Measurements from ENCODE around the gene FYB1.
"Not testable (repeated sequence)": the region's sequence is repeated elsewhere in the genome, so short reads cannot be mapped to it uniquely, and the experiment has no call there.

The FYB1 gene

GRCh38 chr5:39219437-39219836 is at the start of gene FYB1:
Gene FYB1 (minus strand): TSS chr5:39219563. CDS start chr5:39202960, 16,603 bp downstream.
- DNase-seq = no peak

GRCh38 chr5:39267186-39267585 is 47.8 kb upstream of the FYB1 start:
- DNase-seq = no peak

DNA sequence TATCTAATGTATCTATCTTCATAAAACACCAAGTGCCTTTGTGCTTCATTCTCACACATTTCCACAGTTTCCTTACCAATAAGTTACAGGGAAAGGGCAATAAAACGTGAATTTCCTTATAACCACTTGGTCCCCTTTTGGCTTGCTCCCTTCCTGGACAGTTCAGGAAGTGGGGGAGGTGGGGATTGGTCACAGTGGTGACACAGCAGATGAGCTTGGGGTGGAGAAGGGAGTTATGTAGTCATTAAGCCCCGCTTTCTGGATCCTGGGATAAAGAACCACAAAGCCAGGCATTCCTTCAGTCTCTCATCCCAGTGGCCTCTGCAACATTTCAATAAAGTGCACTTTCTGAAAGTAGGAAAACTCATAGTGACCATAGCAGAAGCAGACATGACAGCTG is 47.1 kb upstream of the FYB1 start:
- DNase-seq = no peak

DNA sequence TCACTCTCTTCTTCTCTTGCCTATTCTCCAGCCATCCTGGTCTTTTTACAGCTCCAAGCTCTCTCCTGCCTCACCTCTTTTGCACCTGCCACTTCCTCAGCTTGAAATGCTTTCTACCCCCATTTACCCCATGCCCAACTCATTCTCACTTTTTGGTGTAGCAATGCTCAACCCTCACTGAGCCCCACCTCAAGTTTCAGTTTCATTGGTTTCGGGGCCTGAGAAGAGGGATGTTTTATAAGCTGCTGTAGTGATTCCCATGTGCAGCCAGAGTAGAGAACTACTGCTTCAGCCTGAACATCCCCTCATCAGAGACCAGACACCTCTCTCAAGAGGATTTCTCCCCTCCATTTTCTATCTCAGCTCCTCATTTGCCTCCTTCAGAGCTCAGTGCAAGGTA is 45.2 kb upstream of the FYB1 start:
- DNase-seq = no peak

GRCh38 chr5:39262981-39263380 is 43.6 kb upstream of the FYB1 start:
- DNase-seq = no peak

- no peak for DNase-seq
Observed at GRCh38 chr5:39260095-39260494, 40.7 kb upstream of the FYB1 start.

DNA sequence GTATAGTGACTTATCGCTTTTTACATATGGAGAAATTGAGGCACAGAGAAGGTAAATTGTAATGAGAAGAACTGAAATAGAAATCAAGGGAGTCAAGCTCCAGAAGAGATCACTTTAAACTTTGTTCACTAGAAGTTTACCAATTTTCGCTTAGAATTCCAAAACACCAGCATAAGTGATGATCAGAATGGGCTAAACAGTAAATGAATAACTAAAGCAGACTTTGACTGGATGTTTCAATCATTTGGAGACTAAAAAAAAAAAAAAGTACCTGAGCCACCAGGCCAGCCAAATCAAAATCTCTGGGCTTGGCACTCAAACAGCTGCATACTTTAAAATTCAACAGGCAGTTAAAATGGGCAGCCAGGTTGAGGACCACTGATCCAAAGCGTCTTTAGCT is 38.2 kb upstream of the FYB1 start:
- DNase-seq = no peak

DNA sequence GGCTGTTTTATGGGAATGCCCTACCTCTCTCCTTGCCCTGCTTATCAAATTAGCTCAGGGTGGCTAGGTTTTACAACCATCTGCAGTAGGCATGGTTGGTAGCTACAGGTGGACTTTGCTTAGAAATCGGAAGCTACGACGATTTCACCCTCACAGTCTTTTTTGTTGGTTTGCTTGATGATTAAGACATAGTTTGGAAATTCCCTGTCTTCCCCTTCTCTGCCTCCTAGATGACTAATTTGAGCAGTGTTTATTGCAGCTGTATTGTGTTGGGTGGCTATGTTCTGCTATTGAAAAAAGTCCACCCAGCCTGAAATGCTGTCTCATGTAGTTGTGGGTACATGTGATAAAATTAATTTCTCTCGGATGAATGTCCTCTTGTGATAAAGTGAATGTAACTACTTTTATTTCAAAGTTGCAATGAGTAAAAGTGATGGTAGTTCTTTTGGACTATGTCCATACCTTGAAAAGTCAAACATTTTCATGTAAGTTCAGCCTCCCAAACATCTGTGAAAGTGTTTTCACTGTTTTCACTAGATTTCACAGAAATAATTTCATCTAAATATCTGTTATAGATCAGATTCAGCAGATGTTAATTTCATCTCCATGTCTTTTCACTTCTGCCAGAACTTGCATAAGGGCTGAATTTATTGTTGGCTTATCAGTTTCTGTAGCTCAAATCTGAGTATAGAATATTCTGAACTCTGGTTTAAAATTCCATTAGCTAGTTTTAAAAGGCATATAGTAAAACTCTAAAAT is 37.3 kb upstream of the FYB1 start:
- DNase-seq = no peak

DNA sequence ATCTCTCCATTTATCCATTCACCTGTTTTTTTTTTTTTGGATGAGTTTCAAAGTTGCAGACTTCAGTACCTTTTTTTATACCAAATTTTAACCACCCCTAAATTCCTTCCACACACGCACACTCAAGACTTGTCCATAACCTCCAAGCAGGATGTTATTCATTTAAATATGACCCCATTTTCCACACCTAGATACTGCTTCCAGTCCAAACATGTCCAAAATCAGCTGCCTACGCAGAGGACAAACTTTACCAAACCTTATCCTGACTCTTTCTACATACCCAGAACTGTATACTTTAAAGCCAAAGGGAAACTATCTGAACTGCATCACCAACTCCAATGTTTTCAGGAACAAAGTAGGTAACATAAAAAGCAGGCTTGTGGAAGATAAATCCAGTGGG is 36.0 kb upstream of the FYB1 start:
- no peak for DNase-seq

DNA sequence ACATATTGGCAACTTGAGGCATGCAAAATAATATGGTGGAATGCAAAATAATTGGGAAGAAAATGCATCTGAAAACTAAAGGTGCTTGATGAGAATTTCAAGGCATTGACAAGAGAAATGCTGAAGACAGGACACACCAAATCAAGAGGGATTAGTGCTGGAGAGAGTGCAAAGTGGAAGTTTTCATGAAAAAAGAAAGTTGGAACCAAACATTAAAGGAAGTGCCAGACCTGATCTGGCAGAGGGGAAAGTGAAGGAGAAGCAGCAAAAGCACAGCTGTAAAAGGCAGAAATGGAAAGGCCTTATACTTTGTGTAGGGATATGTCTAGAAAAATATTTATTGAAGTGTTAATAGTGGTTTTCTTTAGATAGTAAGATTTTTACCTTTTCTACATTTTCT is 35.3 kb upstream of the FYB1 start:
- no peak for DNase-seq

DNA sequence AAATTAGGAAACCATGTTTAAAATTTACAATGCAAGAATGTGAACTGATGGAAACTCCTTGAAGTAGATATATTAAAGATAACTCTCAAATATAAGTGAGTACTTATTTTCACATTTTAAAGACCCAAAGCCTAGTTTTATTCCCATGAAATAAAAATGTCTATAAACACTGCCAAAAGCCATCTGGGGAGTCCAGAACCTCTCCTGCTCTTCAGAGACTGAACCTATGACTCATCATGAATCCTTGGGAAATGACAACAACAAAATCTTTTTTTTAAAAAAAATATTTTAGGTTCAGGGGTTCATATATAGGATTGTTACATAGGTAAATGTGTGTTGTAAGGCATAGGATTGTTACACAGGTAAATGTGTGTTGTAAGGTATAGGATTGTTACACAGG is 33.8 kb upstream of the FYB1 start:
- no peak for DNase-seq

DNA sequence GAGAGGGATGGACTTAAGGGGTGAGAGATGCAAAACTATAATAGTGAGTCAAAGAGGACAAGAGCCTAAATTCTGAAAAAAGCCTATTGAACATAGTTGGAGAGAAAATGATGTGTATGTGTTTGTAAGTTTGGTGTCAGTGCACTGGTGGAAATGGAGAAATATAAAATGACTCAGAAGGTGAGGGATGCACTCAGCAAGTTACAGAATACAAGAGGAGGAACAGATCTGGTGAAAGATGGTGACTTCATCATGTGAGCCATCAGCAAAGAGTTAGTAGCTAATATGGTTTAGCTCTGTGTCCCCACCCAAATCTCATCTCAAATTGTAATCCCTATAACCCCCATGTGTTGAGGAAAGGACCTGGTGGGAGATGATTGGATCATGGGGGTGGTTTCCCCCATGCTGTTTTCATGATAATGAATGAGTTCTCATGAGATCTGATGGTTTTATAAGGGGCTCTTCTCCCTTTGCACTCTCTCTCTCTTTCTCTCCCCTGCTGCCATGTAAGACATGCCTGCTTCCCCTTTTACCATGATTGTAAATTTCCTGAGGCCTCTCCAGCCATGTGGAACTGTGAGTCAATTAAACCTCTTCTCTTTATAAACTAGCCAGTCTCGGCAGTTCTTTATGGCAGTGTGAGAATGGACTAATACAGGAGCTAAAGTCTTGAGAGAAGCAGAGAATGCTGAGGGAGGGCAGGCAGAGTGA is 30.4 kb upstream of the FYB1 start:
- DNase-seq = no peak

- no peak for DNase-seq
Observed at GRCh38 chr5:39249069-39249468, 29.7 kb upstream of the FYB1 start.

DNA sequence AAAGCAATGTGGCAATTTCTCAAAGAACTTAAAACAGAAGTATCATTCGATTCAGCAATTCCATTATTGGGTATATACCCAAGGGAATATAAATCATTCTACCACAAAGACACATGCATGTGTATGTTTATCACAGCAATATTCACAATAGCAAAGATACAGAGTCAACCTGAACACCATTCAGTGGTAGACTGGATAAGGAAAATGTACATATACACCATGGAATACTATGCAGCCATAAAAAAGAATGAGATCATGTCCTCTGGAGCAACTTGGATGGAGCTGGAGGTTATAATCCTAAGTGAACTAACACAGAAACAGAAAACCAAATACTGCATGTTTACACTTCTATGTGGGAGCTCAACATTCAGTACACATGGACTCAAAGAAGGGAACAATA is 21.4 kb upstream of the FYB1 start:
- no peak for DNase-seq

DNA sequence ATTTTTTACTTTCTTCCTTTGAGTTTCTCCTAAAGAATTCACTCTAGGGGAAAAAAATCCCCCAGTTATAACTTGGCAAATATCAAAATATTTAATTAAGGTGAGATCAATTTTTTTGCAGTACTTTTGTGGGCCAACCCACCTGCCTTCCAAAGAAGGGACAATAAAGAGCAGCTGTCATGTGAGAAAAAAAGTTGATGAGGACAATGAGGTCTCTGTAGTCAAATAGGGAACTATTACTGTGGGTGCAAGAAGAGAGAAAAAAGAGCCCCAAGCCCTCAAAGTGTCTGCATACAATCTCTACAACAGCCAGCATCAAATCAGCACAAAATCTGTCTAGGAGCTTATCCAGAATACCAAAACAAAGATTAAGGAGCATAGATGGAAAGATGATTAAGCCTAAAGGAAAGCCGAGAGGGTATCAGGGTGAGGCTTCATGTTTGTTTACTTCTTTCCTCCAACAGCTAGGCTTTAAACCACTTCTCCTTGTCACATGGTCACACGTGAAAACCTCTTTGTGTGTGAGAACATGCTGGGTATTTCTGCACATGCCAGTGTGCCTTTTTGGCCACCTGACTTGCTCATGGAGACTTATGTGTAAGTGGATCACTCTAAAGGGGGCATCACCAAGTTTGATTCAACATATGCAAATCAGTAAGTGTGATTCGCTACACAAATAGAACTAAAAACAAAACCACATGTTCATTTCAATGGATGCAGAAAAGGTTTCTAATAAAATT is 19.2 kb upstream of the FYB1 start:
- DNase-seq = no peak

DNA sequence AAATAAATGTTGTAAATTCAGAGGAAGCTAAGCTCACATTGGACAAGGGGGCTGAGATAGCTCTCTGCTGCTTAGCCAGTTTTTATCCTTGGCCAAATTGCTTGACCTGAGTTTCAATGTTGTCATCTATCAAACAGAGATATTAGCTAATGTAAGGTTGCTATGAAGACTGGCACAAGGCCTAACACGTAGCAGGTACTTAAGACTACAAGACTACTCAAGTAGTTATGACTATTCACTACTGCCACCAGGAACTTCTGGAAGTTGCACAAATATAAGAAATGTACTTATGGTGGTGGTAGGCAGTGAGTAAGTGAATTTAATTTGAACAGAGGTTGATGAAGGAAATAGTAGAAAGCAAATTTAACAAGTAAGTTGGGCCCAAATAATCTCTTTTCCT is 17.4 kb upstream of the FYB1 start:
- no peak for DNase-seq

DNA sequence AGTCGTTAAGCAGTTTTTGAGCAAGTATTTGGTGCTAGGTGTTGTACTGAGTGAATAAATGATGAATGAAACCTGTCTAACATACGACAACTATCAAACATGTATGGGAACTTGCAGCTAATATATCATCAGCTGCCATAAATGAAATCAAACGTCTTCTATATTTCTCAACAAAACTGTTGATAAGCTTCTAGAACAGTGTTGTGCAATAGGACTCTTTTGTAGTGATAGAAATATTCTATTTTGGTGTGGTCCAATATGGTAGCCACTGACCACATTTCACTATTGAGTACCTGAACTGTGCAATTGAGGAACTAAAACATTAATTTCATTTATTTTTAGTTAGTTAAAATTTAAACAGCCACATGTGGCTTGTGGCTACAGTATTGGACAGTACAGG is 16.3 kb upstream of the FYB1 start:
- DNase-seq = no peak

GRCh38 chr5:39234494-39234893 is 15.1 kb upstream of the FYB1 start:
- DNase-seq = not testable (repeated sequence)

- DNase-seq = no peak
Observed at GRCh38 chr5:39233783-39234182, 14.4 kb upstream of the FYB1 start.

DNA sequence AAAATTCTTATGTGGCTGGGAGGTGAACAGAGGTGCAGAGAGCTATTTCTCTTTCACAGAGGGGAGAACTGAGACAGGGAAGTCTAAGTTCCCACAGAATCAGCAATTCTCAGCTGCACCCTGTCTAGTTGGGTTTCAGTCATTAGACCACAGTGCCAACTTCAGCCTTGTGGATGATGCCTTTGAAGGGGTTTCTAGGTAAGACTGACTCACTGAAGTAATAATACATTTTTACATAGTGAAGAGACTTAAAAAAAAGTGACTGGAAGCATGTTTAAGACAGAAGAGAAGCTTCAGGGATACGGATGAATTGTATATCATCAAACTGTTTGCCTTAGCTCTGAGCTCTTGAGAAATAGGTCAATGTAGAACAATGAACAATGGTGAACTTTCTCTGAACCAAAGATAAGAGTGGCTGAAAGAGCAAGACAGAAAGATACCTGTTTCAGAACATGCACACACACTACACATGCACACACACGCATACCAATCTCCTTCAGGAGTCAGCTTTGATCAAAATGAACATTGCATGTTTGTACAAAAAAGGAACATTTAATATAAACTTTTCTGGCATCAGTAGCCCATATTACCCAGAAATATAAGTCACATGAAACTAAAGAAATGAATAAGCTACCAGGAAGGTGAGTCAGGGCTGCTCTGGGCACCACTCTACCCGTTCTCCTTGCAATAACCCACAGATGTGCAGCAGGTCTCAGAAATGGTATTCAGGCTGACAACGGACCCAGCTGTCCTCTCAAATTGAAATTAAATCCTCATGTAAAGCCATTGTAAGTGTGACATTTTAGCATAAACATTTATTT is 12.6 kb upstream of the FYB1 start:
- DNase-seq = no peak

DNA sequence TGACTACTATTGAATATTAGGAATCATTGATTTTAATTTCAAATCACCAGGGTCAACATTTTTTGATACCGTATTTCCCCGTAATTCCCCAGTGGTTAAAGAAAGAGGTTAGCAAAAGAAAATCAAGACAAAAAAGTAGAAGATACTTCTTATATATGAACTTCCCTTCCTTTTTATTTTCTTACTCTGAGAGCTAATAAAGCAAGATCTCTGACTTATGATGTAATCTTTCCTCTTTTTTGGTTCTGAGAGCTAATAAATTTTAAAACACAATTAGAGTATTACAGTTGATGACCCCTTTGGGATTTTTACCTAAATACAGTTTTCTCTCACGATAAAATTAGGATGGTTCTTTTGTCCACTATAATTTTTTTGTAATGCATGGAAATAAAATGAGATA is 9.2 kb upstream of the FYB1 start:
- no peak for DNase-seq

GRCh38 chr5:39226558-39226957 is 7.2 kb upstream of the FYB1 start:
- no peak for DNase-seq

GRCh38 chr5:39226100-39226451 is 6.7 kb upstream of the FYB1 start:
- no peak for DNase-seq

Measured in NCI-H2107 (cell line).